NAMALWA (cell line): ENCODE results near the gene SPTBN2.
"Not testable (repeated sequence)": the region's sequence is repeated elsewhere in the genome, so short reads cannot be mapped to it uniquely, and the experiment has no call there.

Experiments used
- DNase-seq: peaks from one replicate; pipeline ENCODE4 v3.0.0-alpha.2; 2015; ENCODE audit warnings: low spot score

SPTBN2 gene

DNA sequence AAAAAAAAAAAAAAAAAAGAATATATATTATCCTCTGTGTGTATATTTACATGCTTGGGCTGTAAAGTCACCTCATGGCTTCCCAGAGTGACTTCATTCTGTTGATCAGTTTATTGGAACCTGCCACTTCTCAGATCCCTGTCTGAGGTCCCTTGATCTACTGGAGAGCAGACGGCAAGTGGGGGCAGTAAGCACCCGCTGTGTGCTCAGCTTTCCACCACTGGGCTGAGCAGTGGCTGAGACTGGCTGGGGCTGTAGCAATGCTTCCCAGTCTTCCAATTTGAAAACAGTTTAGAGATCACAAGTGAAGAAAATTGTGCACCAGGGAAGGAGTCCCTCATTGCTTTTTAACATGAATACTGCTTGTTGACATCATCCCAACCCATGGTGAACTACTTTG lies 44.4 kb downstream of the SPTBN2 start:
- DNase-seq, result no peak

- no peak for DNase-seq
Observed at GRCh38 chr11:66683877-66684276, 45.1 kb downstream of the SPTBN2 start.

GRCh38 chr11:66680966-66681645 lies 47.9 kb downstream of the SPTBN2 start:
- DNase-seq, result no peak

GRCh38 chr11:66677599-66678375 lies 51.2 kb downstream of the SPTBN2 start, which contains the start of gene RBM4B:
Gene RBM4B (minus strand): TSS chr11:66677887. CDS start chr11:66677079, 808 bp downstream.
- peak; percentile 98 for DNase-seq

GRCh38 chr11:66676931-66677598 lies 52.0 kb downstream of the SPTBN2 start:
- DNase-seq, result no peak

GRCh38 chr11:66676282-66676919 lies 52.6 kb downstream of the SPTBN2 start:
- peak; percentile 39 for DNase-seq

- no peak for DNase-seq
Observed at GRCh38 chr11:66674964-66675602, 53.9 kb downstream of the SPTBN2 start.

GRCh38 chr11:66670816-66671215 lies 58.2 kb downstream of the SPTBN2 start:
- no peak for DNase-seq

- DNase-seq, result no peak
Observed at GRCh38 chr11:66665369-66665768, 63.6 kb downstream of the SPTBN2 start.

GRCh38 chr11:66663741-66664296 lies 65.2 kb downstream of the SPTBN2 start:
- DNase-seq, result no peak

- DNase-seq, result peak; percentile 52
Observed at GRCh38 chr11:66659763-66660162, 69.3 kb downstream of the SPTBN2 start.

DNA sequence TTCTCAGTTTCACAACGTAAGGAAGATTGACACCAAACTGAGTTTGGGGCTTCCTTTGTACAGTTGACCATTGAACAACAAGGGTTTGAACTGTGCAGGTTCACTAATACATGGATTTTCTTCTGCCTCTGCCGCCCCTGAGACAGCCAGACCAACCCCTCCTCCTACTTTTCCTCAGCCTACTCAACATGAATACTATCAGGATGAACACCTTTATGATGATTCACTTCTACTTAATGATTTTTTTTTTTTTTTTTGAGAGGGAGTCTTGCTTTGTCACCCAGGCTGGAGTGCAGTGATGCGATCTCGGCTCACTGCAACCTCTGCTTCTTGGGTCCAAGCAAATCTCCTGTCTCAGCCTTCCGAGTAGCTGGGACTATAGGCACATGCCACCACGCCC lies 75.9 kb downstream of the SPTBN2 start:
- no peak for DNase-seq

DNA sequence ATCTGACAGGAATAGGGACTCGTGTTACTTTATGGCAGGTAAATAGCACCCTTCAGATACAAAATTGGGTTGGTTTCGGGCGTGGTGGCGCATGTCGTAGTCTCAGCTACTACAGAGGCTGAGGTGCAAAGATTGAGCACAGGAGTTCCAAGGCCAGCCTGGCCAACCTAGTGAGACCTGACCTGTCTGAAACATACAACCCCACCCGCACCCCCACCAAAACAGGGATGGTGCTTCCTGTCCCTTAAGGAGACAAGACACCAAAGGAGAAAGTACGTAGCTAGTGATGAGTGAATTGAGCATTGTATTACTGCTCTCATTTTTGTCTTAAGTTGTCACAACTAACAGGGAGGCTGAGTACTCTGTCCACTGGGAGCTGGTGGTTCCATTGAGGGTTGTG lies 76.4 kb downstream of the SPTBN2 start:
- no peak for DNase-seq

- no peak for DNase-seq
Observed at GRCh38 chr11:66651016-66651415, 78.0 kb downstream of the SPTBN2 start.

DNA sequence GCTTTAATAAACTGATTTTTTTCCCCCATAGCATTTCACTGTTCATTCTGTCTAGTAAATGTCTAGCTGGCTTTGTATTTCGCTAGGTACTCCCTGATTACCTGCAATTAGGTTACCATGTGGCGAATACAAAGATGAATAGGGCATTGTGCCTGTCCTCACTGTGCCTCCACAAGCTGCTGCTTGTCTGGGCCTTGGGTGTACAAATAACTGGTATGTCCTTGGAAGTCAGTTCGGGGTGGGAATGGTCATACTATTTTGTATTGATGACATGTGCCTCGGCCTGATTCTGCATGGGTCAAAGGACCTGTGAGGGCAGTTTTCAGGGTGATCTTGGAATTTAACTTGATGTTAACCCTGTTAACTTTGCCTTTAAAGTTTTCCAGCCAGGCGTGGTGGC lies 79.1 kb downstream of the SPTBN2 start:
- no peak for DNase-seq

- DNase-seq, result no peak
Observed at GRCh38 chr11:66646828-66647227, 82.2 kb downstream of the SPTBN2 start.

DNA sequence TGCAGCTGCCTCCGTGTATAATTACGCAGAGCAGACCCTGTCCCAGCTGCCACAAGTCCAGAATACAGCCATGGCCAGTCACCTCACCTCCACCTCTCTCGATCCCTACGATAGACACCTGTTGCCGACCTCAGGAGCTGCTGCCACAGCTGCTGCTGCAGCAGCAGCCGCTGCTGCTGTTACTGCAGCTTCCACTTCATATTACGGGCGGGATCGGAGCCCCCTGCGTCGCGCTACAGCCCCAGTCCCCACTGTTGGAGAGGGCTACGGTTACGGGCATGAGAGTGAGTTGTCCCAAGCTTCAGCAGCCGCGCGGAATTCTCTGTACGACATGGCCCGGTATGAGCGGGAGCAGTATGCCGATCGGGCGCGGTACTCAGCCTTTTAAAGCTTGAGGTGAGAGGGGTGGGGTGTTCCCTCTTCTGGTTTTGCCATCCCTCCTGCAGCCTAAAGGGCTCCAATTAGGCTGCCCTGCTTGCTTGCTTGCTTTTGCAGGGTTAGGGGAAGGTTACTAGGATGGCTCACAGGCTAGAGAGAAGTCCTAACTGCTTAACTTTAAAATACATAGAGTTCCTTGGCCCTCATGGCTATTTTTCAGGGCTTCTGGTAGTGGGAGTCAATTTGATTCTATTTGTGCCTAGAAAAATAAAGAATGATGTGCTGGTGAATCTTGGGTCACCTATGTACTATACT lies 85.1 kb downstream of the SPTBN2 start:
- DNase-seq, result no peak

DNA sequence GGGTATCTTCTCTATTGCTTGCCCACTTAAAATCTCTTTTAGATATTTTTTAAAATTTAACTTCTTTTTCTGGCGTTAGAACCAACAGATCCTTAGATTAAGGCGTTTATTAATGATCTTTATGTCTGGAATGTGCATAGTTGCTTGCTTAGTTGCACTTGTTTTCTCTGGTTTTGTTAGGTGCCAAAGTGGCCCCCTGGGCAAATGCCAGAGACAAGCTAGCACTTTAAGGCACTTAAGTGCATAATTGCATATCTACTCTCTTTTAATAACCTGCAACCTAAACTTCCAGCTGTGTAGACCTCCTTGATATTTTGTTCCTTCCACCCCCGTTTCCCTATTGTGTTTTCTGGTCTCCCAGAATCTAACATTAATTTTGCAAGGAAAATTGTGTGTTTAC lies 87.2 kb downstream of the SPTBN2 start:
- DNase-seq, result no peak

- not testable (repeated sequence) for DNase-seq
Observed at GRCh38 chr11:66639814-66640340, 89.1 kb downstream of the SPTBN2 start.

- peak; percentile 69 for DNase-seq
Observed at GRCh38 chr11:66639066-66639813, 89.8 kb downstream of the SPTBN2 start.
